ENCODE data around the gene VPS13A.

Gene VPS13A

DNA sequence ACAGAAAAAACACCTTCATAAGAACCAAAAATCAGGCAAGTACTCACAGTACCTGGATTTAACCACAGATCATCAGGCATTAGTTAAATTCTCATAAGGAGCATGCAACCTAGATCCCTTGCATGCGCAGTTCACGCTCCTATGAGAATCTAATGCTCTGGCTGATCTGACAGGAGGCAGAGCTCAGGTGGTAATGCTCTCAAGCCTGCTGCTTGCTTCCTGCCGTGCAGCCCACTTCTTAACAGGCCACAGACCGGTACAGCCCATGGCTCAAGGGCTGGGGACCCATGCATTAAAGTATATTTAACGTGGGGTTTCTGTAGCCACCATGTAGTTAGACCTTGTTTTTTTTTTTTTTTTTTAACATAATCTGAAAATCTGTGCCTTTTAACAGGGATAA, 147.7 kb downstream of the VPS13A start:
- Histone ChIP-seq H2BK12ac (ENCODE audit: low read length) (no peak overlapping the region), H2AFZ (ENCODE audit: low read length) (no peak overlapping the region), H3K9me3 (replicated peaks in 1 of 2; ENCODE audit: control insufficient read depth in 2 of 2, insufficient read depth in 1 of 2, low read depth in 1 of 2, low read length in 2 of 2) (no peaks in the 10 kb centered on the region), H2BK15ac (ENCODE audit: low read length) (no peak overlapping the region), H3K4ac (ENCODE audit: low read length) (no peak overlapping the region), H3K18ac (ENCODE audit: low read length) (no peak overlapping the region), H3K9ac (ENCODE audit: low read depth, low read length, poor library complexity) (no peak overlapping the region), H3K27me3 (ENCODE audit: control insufficient read depth in 3 of 3, insufficient read depth in 3 of 3, low read depth in 1 of 3, low read length in 3 of 3) (no peaks in the 10 kb centered on the region), H3K14ac (ENCODE audit: low read length) (no peak overlapping the region), H2AK5ac (ENCODE audit: low read depth, low read length) (no peak overlapping the region), H3K4me3 (ENCODE audit: low read length in 2 of 2) (peak overlapping the region in 1 of 2 donors; percentile 6), H4K8ac (ENCODE audit: low read depth, low read length) (no peak overlapping the region), H3K79me1 (ENCODE audit: low read depth, low read length) (no peaks in the 10 kb centered on the region), H3K27ac (replicated peaks; ENCODE audit: low read length) (no peak overlapping the region), H2BK120ac (ENCODE audit: low read depth, low read length) (no peak overlapping the region), H2BK5ac (ENCODE audit: low read length) (no peak overlapping the region), H4K91ac (ENCODE audit: low read depth, low read length, poor library complexity) (no peak overlapping the region), H3K23ac (ENCODE audit: low read depth, low read length, poor library complexity) (no peak overlapping the region), H3K4me2 (ENCODE audit: insufficient read depth, low read length, poor library complexity, severe bottlenecking) (no peak overlapping the region), H3K4me1 (ENCODE audit: control insufficient read depth in 2 of 2, insufficient read depth in 1 of 2, low read depth in 1 of 2, low read length in 2 of 2) (peaks cover 2 to 5% of the 10 kb centered on the region in 2 donors), H3K36me3 (replicated peaks in 1 of 2; ENCODE audit: control insufficient read depth in 2 of 2, insufficient read depth in 2 of 2, low read length in 2 of 2) (peaks cover 0 to 18% of the 10 kb centered on the region in 2 donors)
- no CpG with 5 or more reads among the region's 5 CpGs for WGBS, 2 donors (ENCODE audit: extremely low coverage in 2 of 2, insufficient read length in 2 of 2, insufficient replicate concordance in 1 of 2)
- DNase-seq (ENCODE audit: low spot score): no peak

DNA sequence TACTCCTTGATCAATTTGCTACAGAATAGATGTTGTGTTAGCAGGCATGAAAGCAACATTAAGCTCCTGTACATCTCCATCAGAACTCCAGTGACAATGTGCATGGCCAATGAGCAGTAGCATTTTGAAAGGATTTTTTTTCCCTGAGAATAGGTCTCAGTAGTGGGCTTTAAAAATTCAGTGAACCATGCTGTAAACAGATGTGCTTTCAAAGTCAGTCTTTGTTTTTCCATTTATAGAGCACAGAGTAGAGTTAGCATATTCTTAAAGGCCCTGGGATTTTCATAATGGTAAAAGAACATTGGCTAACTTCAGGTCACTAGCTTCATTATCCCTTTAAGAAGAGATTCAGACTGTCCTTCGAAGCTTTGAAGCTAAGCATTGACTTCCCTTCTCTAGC, 150.8 kb downstream of the VPS13A start:
- WGBS, 2 donors (ENCODE audit: extremely low coverage in 2 of 2, insufficient read length in 2 of 2, insufficient replicate concordance in 1 of 2): no CpG with 5 or more reads among the region's 1 CpG
- Histone ChIP-seq H2BK120ac (ENCODE audit: low read depth, low read length) (no peak overlapping the region), H2AK5ac (ENCODE audit: low read depth, low read length) (no peak overlapping the region), H3K36me3 (replicated peaks in 1 of 2; ENCODE audit: control insufficient read depth in 2 of 2, insufficient read depth in 2 of 2, low read length in 2 of 2) (peaks cover 0 to 5% of the 10 kb centered on the region in 2 donors), H3K23ac (ENCODE audit: low read depth, low read length, poor library complexity) (no peak overlapping the region), H4K8ac (ENCODE audit: low read depth, low read length) (no peak overlapping the region), H3K4me2 (ENCODE audit: insufficient read depth, low read length, poor library complexity, severe bottlenecking) (no peak overlapping the region), H3K4me1 (ENCODE audit: control insufficient read depth in 2 of 2, insufficient read depth in 1 of 2, low read depth in 1 of 2, low read length in 2 of 2) (peaks cover 2 to 5% of the 10 kb centered on the region in 2 donors), H3K18ac (ENCODE audit: low read length) (no peak overlapping the region), H3K9me3 (replicated peaks in 1 of 2; ENCODE audit: control insufficient read depth in 2 of 2, insufficient read depth in 1 of 2, low read depth in 1 of 2, low read length in 2 of 2) (no peaks in the 10 kb centered on the region), H2BK12ac (ENCODE audit: low read length) (no peak overlapping the region), H2BK5ac (ENCODE audit: low read length) (no peak overlapping the region), H3K27ac (replicated peaks; ENCODE audit: low read length) (no peak overlapping the region), H4K91ac (ENCODE audit: low read depth, low read length, poor library complexity) (no peak overlapping the region), H3K9ac (ENCODE audit: low read depth, low read length, poor library complexity) (no peak overlapping the region), H3K27me3 (ENCODE audit: control insufficient read depth in 3 of 3, insufficient read depth in 3 of 3, low read depth in 1 of 3, low read length in 3 of 3) (no peaks in the 10 kb centered on the region), H3K79me1 (ENCODE audit: low read depth, low read length) (no peaks in the 10 kb centered on the region), H3K4ac (ENCODE audit: low read length) (no peak overlapping the region), H2BK15ac (ENCODE audit: low read length) (no peak overlapping the region), H3K14ac (ENCODE audit: low read length) (no peak overlapping the region), H3K4me3 (ENCODE audit: low read length in 2 of 2) (no peak overlapping the region), H2AFZ (ENCODE audit: low read length) (no peak overlapping the region)
- no peak for DNase-seq (ENCODE audit: low spot score)

DNA sequence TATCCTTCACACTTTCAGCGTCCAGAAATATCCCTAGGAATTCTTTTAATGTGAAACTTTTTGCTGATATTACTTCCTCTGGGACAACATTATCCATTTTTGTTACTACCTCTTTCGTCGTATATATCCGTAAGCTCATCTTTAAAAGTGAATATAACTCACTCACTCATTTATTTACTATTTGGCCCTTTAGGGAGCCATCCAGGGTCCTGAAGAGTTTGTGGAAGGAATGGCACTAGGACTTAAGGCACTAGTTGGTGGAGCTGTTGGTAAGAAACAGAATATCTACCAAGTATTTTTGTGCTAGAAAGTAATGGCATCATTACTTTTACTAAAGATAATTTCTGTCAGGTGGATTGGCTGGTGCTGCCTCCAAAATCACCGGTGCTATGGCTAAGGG, 192.7 kb downstream of the VPS13A start:
- Histone ChIP-seq H3K4me2 (ENCODE audit: insufficient read depth, low read length, poor library complexity, severe bottlenecking) (no peak overlapping the region), H2BK120ac (ENCODE audit: low read depth, low read length) (no peak overlapping the region), H3K36me3 (replicated peaks in 1 of 2; ENCODE audit: control insufficient read depth in 2 of 2, insufficient read depth in 2 of 2, low read length in 2 of 2) (peaks cover 7 to 15% of the 10 kb centered on the region in 2 donors), H2BK5ac (ENCODE audit: low read length) (no peak overlapping the region), H3K27ac (replicated peaks; ENCODE audit: low read length) (no peak overlapping the region), H2BK12ac (ENCODE audit: low read length) (no peak overlapping the region), H3K27me3 (ENCODE audit: control insufficient read depth in 3 of 3, insufficient read depth in 3 of 3, low read depth in 1 of 3, low read length in 3 of 3) (no peaks in the 10 kb centered on the region), H3K4me1 (ENCODE audit: control insufficient read depth in 2 of 2, insufficient read depth in 1 of 2, low read depth in 1 of 2, low read length in 2 of 2) (no peaks in the 10 kb centered on the region), H4K91ac (ENCODE audit: low read depth, low read length, poor library complexity) (no peak overlapping the region), H3K79me1 (ENCODE audit: low read depth, low read length) (no peaks in the 10 kb centered on the region), H2BK15ac (ENCODE audit: low read length) (no peak overlapping the region), H3K4me3 (ENCODE audit: low read length in 2 of 2) (no peak overlapping the region), H3K23ac (ENCODE audit: low read depth, low read length, poor library complexity) (no peak overlapping the region), H3K9me3 (replicated peaks in 1 of 2; ENCODE audit: control insufficient read depth in 2 of 2, insufficient read depth in 1 of 2, low read depth in 1 of 2, low read length in 2 of 2) (no peaks in the 10 kb centered on the region), H2AFZ (ENCODE audit: low read length) (no peak overlapping the region), H3K9ac (ENCODE audit: low read depth, low read length, poor library complexity) (no peak overlapping the region), H2AK5ac (ENCODE audit: low read depth, low read length) (no peak overlapping the region), H3K14ac (ENCODE audit: low read length) (no peak overlapping the region), H4K8ac (ENCODE audit: low read depth, low read length) (no peak overlapping the region), H3K4ac (ENCODE audit: low read length) (no peak overlapping the region), H3K18ac (ENCODE audit: low read length) (no peak overlapping the region)
- no peak for DNase-seq (ENCODE audit: low spot score)
- no CpG with 5 or more reads among the region's 5 CpGs for WGBS, 2 donors (ENCODE audit: extremely low coverage in 2 of 2, insufficient read length in 2 of 2, insufficient replicate concordance in 1 of 2)

DNA sequence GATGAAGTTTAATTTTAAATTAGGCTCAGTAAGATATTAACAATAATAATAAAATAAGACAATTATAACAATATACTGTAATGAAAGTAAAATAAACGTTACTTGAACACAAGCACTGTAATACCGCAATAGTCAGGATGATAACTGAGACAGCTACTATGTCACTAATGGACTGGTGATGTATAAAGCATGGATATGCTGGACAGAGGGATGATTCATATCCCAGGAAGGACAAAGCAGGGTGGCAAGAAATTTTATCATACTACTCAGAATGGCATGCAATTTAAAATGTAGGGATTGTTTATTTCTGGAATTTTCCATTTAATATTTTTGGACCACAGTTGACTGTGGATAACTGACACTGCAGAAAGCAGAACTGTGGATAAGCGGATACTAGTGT, 196.9 kb downstream of the VPS13A start:
- Histone ChIP-seq H3K27me3 (ENCODE audit: control insufficient read depth in 3 of 3, insufficient read depth in 3 of 3, low read depth in 1 of 3, low read length in 3 of 3) (no peaks in the 10 kb centered on the region), H3K79me1 (ENCODE audit: low read depth, low read length) (no peaks in the 10 kb centered on the region), H4K8ac (ENCODE audit: low read depth, low read length) (no peak overlapping the region), H3K4me2 (ENCODE audit: insufficient read depth, low read length, poor library complexity, severe bottlenecking) (no peak overlapping the region), H2BK12ac (ENCODE audit: low read length) (no peak overlapping the region), H3K4ac (ENCODE audit: low read length) (no peak overlapping the region), H2BK15ac (ENCODE audit: low read length) (no peak overlapping the region), H3K18ac (ENCODE audit: low read length) (no peak overlapping the region), H2AK5ac (ENCODE audit: low read depth, low read length) (no peak overlapping the region), H3K36me3 (replicated peaks in 1 of 2; ENCODE audit: control insufficient read depth in 2 of 2, insufficient read depth in 2 of 2, low read length in 2 of 2) (peaks cover 7 to 15% of the 10 kb centered on the region in 2 donors), H4K91ac (ENCODE audit: low read depth, low read length, poor library complexity) (no peak overlapping the region), H2AFZ (ENCODE audit: low read length) (no peak overlapping the region), H2BK120ac (ENCODE audit: low read depth, low read length) (no peak overlapping the region), H2BK5ac (ENCODE audit: low read length) (no peak overlapping the region), H3K27ac (replicated peaks; ENCODE audit: low read length) (no peak overlapping the region), H3K14ac (ENCODE audit: low read length) (no peak overlapping the region), H3K9ac (ENCODE audit: low read depth, low read length, poor library complexity) (no peak overlapping the region), H3K4me1 (ENCODE audit: control insufficient read depth in 2 of 2, insufficient read depth in 1 of 2, low read depth in 1 of 2, low read length in 2 of 2) (peaks cover 0 to 3% of the 10 kb centered on the region in 2 donors), H3K23ac (ENCODE audit: low read depth, low read length, poor library complexity) (no peak overlapping the region), H3K4me3 (ENCODE audit: low read length in 2 of 2) (no peak overlapping the region), H3K9me3 (replicated peaks in 1 of 2; ENCODE audit: control insufficient read depth in 2 of 2, insufficient read depth in 1 of 2, low read depth in 1 of 2, low read length in 2 of 2) (no peaks in the 10 kb centered on the region)
- no CpG with 5 or more reads among the region's 3 CpGs for WGBS, 2 donors (ENCODE audit: extremely low coverage in 2 of 2, insufficient read length in 2 of 2, insufficient replicate concordance in 1 of 2)
- no peak for DNase-seq (ENCODE audit: low spot score)
